Lower leg skin (tissue), 4 donors: ENCODE measurements around the gene EMC9. TPM values are rescaled to one million over a fixed set of nuclear protein-coding genes. Genes with fewer than 3 reads are reported as not detected.
A peak's percentile ranks its signal among the peaks of the same experiment; 100 is the strongest.

Experiments
- DNase-seq, 2 donors: peaks; one replicate each; pipeline ENCODE4 v3.0.0-alpha.2; 2019; ENCODE audit warnings: low spot score in 2 of 2
- H3K4me3 ChIP-seq: fragments of 200-600 bp; sonication (generic); 2 replicates; pipeline ENCODE4 v1.5.1; 2017; ENCODE audit warnings: mild to moderate bottlenecking, low read depth; ENCODE audit not compliant: poor library complexity, severe bottlenecking
- POLR2A ChIP-seq, 2 donors: fragments of 450-650 bp; IDR thresholded peaks; one replicate each; pipeline ENCODE4 v1.6.1; 2016 to 2017; ENCODE audit warnings: antibody characterized with exemption in 2 of 2, mild to moderate bottlenecking in 1 of 2, moderate library complexity in 1 of 2
- WGBS, 2 donors: methylation state at CpG; one replicate each; pipeline ENCODE4 v1.1.5; 2018; 5-methylcytosine and 5-hydroxymethylcytosine counted together
- intact Hi-C: fragments of 100-400 bp; cut with DNase I; formaldehyde crosslinking; loops from one replicate; pipeline ENCODE4 v1.15.0; 2023; ENCODE audit warnings: low total_unique reads
- total RNA-seq, 4 donors: library from RNA; depleted of rRNA; stranded (reverse); fragments of >200 nt; gene quantifications; one replicate each; pipeline ENCODE4 v1.1.0, GENCODE V29; 2016
- TF ChIP-seq, protein P1 (sequence below), 3 donors: fragments of 450-650 bp; IDR thresholded peaks; one replicate each; pipeline ENCODE4 v1.5.1; 2016; ENCODE audit warnings: antibody characterized with exemption in 3 of 3, mild to moderate bottlenecking in 3 of 3, moderate library complexity in 2 of 3

Gene EMC9, protein sequence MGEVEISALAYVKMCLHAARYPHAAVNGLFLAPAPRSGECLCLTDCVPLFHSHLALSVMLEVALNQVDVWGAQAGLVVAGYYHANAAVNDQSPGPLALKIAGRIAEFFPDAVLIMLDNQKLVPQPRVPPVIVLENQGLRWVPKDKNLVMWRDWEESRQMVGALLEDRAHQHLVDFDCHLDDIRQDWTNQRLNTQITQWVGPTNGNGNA
- total RNA-seq, result 10 to 100 TPM; 13.3 to 21.8 (median 20.6) TPM

DNA sequence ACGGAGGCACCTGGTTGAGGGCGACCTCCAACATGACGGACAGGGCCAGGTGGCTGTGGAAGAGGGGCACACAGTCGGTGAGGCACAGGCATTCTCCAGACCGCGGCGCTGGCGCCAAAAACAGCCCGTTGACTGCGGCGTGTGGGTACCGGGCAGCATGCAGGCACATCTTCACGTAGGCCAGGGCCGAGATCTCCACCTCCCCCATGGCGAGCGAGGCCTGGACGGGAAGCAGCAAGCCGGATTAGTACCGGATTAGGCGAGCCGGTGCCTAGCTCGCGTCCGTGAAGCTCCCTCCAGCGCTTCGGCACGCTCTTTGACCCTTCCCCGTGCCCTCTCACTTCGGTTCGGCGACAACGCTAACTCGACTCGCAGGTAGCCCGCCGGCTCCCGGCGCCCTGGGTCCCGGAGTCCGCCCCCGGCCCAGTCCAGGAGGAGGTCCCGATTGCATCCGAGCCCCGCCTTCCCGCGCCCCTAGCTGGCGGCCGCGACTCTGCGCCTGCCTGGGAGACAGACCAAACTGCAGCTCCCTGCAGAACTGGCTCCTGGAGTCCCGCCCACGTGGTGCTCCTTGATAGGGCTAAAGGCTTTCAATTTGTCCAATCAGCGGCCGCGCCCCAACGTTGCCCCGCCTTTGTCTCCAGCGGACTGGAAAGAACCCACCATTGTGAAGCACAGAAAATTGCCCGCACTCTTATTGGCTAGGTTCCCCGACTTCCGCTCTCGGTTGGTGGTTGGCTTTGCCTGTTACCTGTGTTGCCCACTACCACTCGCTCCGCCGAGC lies at the start of gene EMC9:
TSS of gene EMC9 (minus strand) at position 495 of the 784 bp plus-strand sequence. CDS start at position 208, 287 bp downstream.
- TF ChIP-seq, protein P1, sequence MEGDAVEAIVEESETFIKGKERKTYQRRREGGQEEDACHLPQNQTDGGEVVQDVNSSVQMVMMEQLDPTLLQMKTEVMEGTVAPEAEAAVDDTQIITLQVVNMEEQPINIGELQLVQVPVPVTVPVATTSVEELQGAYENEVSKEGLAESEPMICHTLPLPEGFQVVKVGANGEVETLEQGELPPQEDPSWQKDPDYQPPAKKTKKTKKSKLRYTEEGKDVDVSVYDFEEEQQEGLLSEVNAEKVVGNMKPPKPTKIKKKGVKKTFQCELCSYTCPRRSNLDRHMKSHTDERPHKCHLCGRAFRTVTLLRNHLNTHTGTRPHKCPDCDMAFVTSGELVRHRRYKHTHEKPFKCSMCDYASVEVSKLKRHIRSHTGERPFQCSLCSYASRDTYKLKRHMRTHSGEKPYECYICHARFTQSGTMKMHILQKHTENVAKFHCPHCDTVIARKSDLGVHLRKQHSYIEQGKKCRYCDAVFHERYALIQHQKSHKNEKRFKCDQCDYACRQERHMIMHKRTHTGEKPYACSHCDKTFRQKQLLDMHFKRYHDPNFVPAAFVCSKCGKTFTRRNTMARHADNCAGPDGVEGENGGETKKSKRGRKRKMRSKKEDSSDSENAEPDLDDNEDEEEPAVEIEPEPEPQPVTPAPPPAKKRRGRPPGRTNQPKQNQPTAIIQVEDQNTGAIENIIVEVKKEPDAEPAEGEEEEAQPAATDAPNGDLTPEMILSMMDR (IDR thresholded peaks at IDR 0.05), result peak in 1 of 3 donors; percentile 47
- no peak for TF ChIP-seq POLR2A (IDR thresholded peaks at IDR 0.05)
- intact Hi-C loops, result loop anchor here (2.0 kb wide), 1 partner anchor 28 kb away; no protein-coding TSS in a partner anchor
- peak within 1 kb of the TSS; percentile 66 for H3K4me3 ChIP-seq
- WGBS, 2 donors, result 0 to 1% methylated on average over 61 to 65 of the region's 65 CpGs
- peak; percentile 100 for DNase-seq

DNA sequence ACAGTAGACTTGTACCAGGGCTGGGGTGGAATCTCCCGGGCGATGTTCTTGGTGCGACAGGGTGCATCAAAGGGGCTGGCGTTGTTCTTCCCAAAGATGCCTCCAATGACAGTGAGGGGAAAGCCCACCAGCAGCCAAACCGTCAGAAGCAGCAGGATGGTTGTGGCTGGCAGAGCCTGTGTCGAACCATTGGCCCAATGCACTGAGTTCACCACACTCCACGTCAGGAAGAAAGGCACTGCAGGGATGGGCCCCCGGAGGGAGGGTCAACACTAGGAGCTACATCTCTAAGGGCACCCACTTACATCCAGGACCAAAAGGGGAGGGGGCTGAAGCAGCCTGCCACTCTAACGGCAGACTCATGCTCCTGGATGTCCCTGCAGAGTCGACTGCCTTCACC lies 49.0 kb upstream of the EMC9 start:
- TF ChIP-seq, protein P1 (IDR thresholded peaks at IDR 0.05), result no peak
- no peak for TF ChIP-seq POLR2A (IDR thresholded peaks at IDR 0.05)
- 87 to 90% methylated on average over 10 of the region's 10 CpGs for WGBS, 2 donors

DNA sequence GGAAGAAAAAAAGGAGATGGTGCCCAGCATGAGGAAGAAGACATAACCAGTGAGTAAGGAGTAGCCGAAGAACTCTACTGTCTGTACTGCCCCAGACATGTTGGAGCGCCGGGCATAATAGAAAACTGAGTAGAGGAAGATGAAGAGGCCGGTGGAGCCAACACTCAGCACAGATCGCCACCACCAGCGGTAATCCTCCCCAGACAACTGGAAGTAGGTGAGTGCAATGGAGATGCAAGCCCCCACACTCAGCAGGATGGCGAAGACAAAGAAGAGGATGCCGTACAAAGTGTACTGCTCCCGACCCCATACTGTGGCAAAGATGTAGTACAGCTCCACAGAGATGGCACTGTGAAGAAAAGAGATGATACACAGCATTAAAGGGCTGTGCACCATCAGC lies 48.1 kb upstream of the EMC9 start:
- DNase-seq, result no peak
- intact Hi-C loops, result no loop called here
- H3K4me3 ChIP-seq, result no peak overlapping the region
- no peak for TF ChIP-seq POLR2A (IDR thresholded peaks at IDR 0.05)
- TF ChIP-seq, protein P1 (IDR thresholded peaks at IDR 0.05), result no peak
- WGBS, 2 donors, result 91 to 94% methylated on average over 9 of the region's 9 CpGs

More for the DNA sequence above, 49.0 kb upstream of the EMC9 start:
- H3K4me3 ChIP-seq, result no peak overlapping the region
- no peak for DNase-seq
- intact Hi-C loops, result no loop called here

DNA sequence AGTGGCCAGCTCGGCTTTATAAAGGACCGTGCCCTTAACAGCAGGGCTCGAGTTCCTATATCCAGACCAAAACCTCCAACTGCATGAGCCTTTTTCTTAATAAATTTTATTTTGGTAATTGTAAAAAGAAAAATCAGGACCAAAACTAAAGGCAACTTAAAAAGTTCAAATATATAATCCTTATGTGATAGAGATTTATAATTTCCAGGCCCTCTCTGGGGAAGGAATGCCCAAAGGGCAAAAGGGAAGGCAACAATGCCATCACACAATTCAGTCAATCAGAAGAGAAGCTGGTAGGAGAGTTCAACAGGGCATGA lies 47.6 kb upstream of the EMC9 start:
- intact Hi-C loops, result no loop called here
- H3K4me3 ChIP-seq, result no peak overlapping the region
- WGBS, 2 donors, result 0% methylated on average over 3 of the region's 3 CpGs
- DNase-seq, result no peak
- no peak for TF ChIP-seq POLR2A (IDR thresholded peaks at IDR 0.05)
- TF ChIP-seq, protein P1 (IDR thresholded peaks at IDR 0.05), result no peak

DNA sequence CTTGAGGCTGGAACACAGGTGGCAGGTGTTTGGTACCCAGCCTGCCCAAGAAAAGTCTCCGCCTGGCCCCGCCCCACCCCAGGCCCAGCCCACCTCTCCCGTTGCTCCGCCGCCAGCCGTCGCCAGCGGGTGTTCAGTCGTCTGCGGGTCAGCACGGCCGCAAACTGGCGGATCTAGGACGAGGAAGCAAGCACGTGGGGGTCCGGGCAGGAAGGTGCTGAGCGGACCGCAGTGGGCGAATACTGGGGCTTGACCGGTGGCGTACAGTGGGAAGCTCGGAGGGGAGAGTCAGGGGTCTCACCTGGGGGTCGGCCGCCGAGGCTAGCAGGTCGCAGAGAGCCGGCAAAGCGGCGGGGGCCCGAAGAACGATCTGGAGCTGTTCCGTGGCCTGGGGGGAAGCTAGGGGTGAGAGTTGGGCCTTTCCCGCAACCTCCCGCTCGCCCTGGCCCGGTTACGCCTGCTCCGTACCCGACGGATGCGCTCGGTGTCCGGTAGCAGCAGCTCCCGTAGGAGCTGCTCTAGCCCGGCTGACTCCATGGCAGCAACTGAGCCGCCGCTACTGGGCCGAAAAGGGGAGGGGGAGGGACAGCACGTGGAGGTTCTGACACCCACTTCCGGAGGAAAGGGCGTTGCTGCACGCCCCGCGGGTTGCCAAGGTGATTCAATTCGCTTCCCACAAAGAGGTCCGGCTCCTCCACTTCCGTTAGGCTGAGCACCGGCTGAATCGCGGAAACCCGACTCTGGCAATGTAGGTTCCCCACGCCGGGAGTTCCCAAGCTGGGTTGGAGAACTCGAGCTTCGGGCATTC lies 47.1 kb upstream of the EMC9 start, which contains the start of gene IPO4:
TSS of gene IPO4 (minus strand) at position 566 of the 808 bp plus-strand sequence. CDS start at position 537, 29 bp downstream.
- peak within 1 kb of the TSS; percentile 46 for H3K4me3 ChIP-seq
- intact Hi-C loops, result no loop called here
- no peak for TF ChIP-seq POLR2A (IDR thresholded peaks at IDR 0.05)
- TF ChIP-seq, protein P1 (IDR thresholded peaks at IDR 0.05), result peak in 1 of 3 donors; percentile 40
- 0 to 1% methylated on average over 40 to 52 of the region's 65 CpGs for WGBS, 2 donors
- DNase-seq, result peak; percentile 96 to 99
